ENCODE data around the gene PMS1. TPM values are rescaled to one million over a fixed set of nuclear protein-coding genes. Genes with fewer than 3 reads are reported as not detected.

Gene PMS1
- total RNA-seq, 4 donors from 2014 or later, result 6.3 to 15.4 (median 13.2) TPM

DNA sequence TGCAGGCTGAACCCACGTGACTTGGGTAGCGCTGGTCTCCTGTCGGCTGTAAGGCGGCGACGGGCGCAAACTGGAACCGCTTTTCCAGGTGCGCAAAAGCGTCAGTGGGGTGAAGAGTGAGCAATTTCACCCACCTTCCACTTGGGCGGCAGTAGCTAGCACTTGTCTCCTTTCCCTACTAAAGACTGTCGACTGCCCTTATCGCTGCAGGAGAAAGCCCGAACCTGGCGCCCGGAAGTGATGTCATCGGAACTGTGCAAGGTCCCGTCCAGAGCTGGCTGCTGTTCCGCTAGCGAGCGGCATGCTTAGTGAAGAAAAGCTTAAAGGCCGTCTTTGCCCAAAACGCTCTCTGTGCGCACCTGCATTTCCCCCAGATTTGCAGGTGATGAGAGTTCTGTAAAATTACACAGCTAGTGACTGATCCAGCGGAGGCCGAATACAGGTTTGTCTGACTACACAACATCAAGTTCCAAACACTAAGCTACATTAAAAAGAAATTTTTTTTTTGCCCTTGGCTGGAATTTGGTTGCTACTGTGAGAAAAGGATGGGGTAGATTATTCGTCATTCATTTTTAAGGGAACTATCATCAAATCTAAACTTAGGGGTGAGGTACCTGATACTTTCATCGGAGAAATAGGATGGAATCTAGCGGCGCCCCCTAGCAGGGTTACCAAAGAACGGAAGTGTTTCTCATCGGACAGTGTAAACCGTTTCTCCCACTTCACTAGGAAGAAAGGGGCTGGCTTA is 21.5 kb upstream of the PMS1 start, which contains the start of gene OSGEPL1:
Gene OSGEPL1 (minus strand): TSS at position 242 of the 748 bp plus-strand sequence. CDS start 1,152 bp downstream, outside the sequence.
- Histone ChIP-seq H3K27me3 (no peaks in the 10 kb centered on the region), H3K4me3 (peak within 1 kb of the TSS; percentile 51 to 87 (median 80)), H3K27ac (peak within 1 kb of the TSS; percentile 67 to 95 (median 94)), H3K36me3 (peaks cover 0 to 29% (median 0%) of the 10 kb centered on the region in 3 donors), H3K4me1 (peaks cover 5 to 21% (median 10%) of the 10 kb centered on the region in 3 donors), H3K9me3 (no peaks in the 10 kb centered on the region)
- TF ChIP-seq, protein P1, sequence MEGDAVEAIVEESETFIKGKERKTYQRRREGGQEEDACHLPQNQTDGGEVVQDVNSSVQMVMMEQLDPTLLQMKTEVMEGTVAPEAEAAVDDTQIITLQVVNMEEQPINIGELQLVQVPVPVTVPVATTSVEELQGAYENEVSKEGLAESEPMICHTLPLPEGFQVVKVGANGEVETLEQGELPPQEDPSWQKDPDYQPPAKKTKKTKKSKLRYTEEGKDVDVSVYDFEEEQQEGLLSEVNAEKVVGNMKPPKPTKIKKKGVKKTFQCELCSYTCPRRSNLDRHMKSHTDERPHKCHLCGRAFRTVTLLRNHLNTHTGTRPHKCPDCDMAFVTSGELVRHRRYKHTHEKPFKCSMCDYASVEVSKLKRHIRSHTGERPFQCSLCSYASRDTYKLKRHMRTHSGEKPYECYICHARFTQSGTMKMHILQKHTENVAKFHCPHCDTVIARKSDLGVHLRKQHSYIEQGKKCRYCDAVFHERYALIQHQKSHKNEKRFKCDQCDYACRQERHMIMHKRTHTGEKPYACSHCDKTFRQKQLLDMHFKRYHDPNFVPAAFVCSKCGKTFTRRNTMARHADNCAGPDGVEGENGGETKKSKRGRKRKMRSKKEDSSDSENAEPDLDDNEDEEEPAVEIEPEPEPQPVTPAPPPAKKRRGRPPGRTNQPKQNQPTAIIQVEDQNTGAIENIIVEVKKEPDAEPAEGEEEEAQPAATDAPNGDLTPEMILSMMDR (IDR thresholded peaks at IDR 0.05), result peak in 4 of 6 experiments; percentile 14 to 44 (median 31)
- TF ChIP-seq POLR2A (IDR thresholded peaks at IDR 0.05), result peak in 2 of 4 donors; percentile 5 to 9
- peak; percentile 64 for DNase-seq
- intact Hi-C loops (cut with DNase I), result no loop called here
- 0% methylated on average over 7 to 32 of the region's 33 CpGs for WGBS, 2 donors

DNA sequence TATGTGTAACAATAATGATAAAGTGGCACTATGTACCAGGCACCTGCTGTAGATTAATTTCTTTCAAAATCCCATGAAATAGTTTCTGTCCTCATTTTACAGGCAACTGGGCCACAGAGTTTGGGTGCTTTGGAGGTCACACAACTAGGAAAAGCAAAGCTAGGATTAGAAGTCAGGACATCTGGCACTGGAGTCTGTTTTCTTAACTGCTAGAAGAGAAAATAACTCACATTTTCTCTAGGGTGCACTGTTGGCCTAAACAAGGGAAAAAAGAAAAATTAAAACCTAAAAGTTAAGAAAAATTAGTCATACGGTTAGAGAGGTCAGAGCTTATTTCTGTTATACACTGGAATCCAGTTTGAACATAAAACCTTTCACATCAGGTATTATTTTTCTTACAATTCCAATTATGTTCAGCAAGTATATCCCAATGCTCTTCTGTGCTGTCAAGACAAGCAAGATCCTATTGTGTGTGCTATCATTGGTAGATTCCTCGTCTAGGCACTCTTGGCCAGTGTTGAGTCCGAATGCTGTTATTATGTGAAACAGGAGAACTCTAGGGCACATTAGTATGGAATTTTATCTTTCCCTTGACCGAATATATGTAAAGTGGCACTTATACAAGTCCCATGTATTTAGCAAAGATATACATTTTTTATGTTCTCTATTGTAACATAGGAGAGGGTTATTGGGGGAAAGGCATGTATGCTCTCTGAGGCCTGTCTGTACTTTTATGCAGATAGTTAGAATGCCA is 20.2 kb upstream of the PMS1 start:
- no peaks in the 10 kb centered on the region for H3K27me3 ChIP-seq
- H3K9me3 ChIP-seq, result no peaks in the 10 kb centered on the region
- peaks cover 5 to 21% (median 10%) of the 10 kb centered on the region in 3 donors for H3K4me1 ChIP-seq
- intact Hi-C loops (cut with DNase I), result no loop called here
- no peak for TF ChIP-seq POLR2A (IDR thresholded peaks at IDR 0.05)
- TF ChIP-seq, protein P1 (IDR thresholded peaks at IDR 0.05), result no peak
- peaks cover 3 to 22% (median 6%) of the 10 kb centered on the region in 3 donors for H3K36me3 ChIP-seq
- WGBS, 2 donors, result 79 to 83% methylated on average over 4 of the region's 4 CpGs
- H3K27ac ChIP-seq, result no peak overlapping the region
- H3K4me3 ChIP-seq, result no peak overlapping the region
- no peak for DNase-seq

- Histone ChIP-seq H3K4me3 (no peak overlapping the region), H3K9me3 (no peaks in the 10 kb centered on the region), H3K27ac (no peak overlapping the region), H3K36me3 (peaks cover 3 to 80% (median 17%) of the 10 kb centered on the region in 3 donors), H3K27me3 (no peaks in the 10 kb centered on the region), H3K4me1 (peaks cover 0 to 16% (median 0%) of the 10 kb centered on the region in 3 donors)
- 51 to 75% methylated on average over 6 of the region's 6 CpGs for WGBS, 2 donors
- TF ChIP-seq, protein P1 (IDR thresholded peaks at IDR 0.05), result no peak
- TF ChIP-seq POLR2A (IDR thresholded peaks at IDR 0.05), result no peak
- DNase-seq, result no peak
- intact Hi-C loops (cut with DNase I), result no loop called here
These were observed 13.5 kb upstream of the PMS1 start for GRCh38 chr2:189770590-189771322.

GRCh38 chr2:189772212-189772611 is 12.0 kb upstream of the PMS1 start:
- intact Hi-C loops (cut with DNase I), result no loop called here
- no peak for DNase-seq
- Histone ChIP-seq H3K4me1 (peaks cover 0 to 16% (median 0%) of the 10 kb centered on the region in 3 donors), H3K36me3 (peaks cover 3 to 80% (median 17%) of the 10 kb centered on the region in 3 donors), H3K9me3 (no peaks in the 10 kb centered on the region), H3K4me3 (no peak overlapping the region), H3K27ac (no peak overlapping the region), H3K27me3 (no peaks in the 10 kb centered on the region)
- 35 to 59% methylated on average over 1 of the region's 1 CpG for WGBS, 2 donors
- no peak for TF ChIP-seq POLR2A (IDR thresholded peaks at IDR 0.05)
- TF ChIP-seq, protein P1 (IDR thresholded peaks at IDR 0.05), result no peak

All from esophagus squamous epithelium (tissue), 5 donors.